Retinal pigment epithelial cell (primary cell): ENCODE results near the gene PHACTR3.

Source experiments
- DNase-seq: peaks from one replicate; pipeline ENCODE4 v3.0.0-alpha.2; 2010; ENCODE audit warnings: low read depth
- H3K4me3 ChIP-seq: 2 replicates; pipeline ENCODE4 v1.5.1; 2011; ENCODE audit warnings: mild to moderate bottlenecking, low read length, control low read depth, moderate library complexity
- CTCF ChIP-seq: conservative IDR thresholded peaks from 2 replicates; pipeline ENCODE4 v1.5.1; 2011; ENCODE audit warnings: low read depth, low read length, control low read depth, inconsistent platforms

Gene PHACTR3

GRCh38 chr20:59723607-59724456 is 119.5 kb downstream of the PHACTR3 start:
- no peak for DNase-seq

GRCh38 chr20:59724457-59725366 is 120.4 kb downstream of the PHACTR3 start:
- DNase-seq, result no peak
- H3K4me3 ChIP-seq, result no peak overlapping the region
- TF ChIP-seq CTCF, result no peak

More at GRCh38 chr20:59723607-59724456, 119.5 kb downstream of the PHACTR3 start:
- no peak overlapping the region for H3K4me3 ChIP-seq
- TF ChIP-seq CTCF, result no peak

- H3K4me3 ChIP-seq, result no peak overlapping the region
These were observed 121.3 kb downstream of the PHACTR3 start for GRCh38 chr20:59725476-59726280.

GRCh38 chr20:59726281-59726595 is 121.9 kb downstream of the PHACTR3 start:
- no peak for DNase-seq
- no peak overlapping the region for H3K4me3 ChIP-seq
- TF ChIP-seq CTCF, result no peak

More at GRCh38 chr20:59725476-59726280, 121.3 kb downstream of the PHACTR3 start:
- TF ChIP-seq CTCF, result no peak
- DNase-seq, result no peak

GRCh38 chr20:59728722-59729430 is 124.5 kb downstream of the PHACTR3 start:
- no peak for DNase-seq
- no peak for TF ChIP-seq CTCF

GRCh38 chr20:59729506-59729905 is 125.2 kb downstream of the PHACTR3 start:
- TF ChIP-seq CTCF, result no peak
- H3K4me3 ChIP-seq, result no peak overlapping the region
- no peak for DNase-seq

More at GRCh38 chr20:59728722-59729430, 124.5 kb downstream of the PHACTR3 start:
- no peak overlapping the region for H3K4me3 ChIP-seq
